PFSK-1 (cell line): Measurements from ENCODE around the gene NFKBIE.

Source experiments
- FOXP2 ChIP-seq: optimal IDR thresholded peaks from 2 replicates; pipeline ENCODE3; 2011; ENCODE audit warnings: borderline replicate concordance, control low read depth, inconsistent platforms; ENCODE audit not compliant: insufficient read depth; ENCODE audit errors: extremely low read length, extremely low read depth
- POLR2AphosphoS5 ChIP-seq: IDR thresholded peaks from 2 replicates; pipeline ENCODE4 v1.6.1; 2012; ENCODE audit warnings: low read depth, mild to moderate bottlenecking, control low read depth, low read length, moderate library complexity
- SIN3A ChIP-seq: IDR thresholded peaks from 2 replicates; pipeline ENCODE4 v1.6.1; 2012; ENCODE audit warnings: mild to moderate bottlenecking, low read length, moderate library complexity, borderline replicate concordance; ENCODE audit not compliant: insufficient read depth
- TAF1 ChIP-seq: IDR thresholded peaks from 2 replicates; pipeline ENCODE4 v1.6.1; 2012; ENCODE audit warnings: low read length, control low read depth, borderline replicate concordance; ENCODE audit not compliant: insufficient read depth
- TF ChIP-seq, protein P1 (sequence below), 2 experiments: IDR thresholded peaks; 2 replicates each; pipeline versions ENCODE4 v1.6.1 to v1.8.0; 2011 to 2012; ENCODE audit warnings: low read depth in 2 of 2, low read length in 2 of 2, control low read depth in 1 of 2, inconsistent platforms in 1 of 2, mild to moderate bottlenecking in 1 of 2, moderate library complexity in 1 of 2; ENCODE audit not compliant: insufficient read depth in 1 of 2

The NFKBIE gene

GRCh38 chr6:44275749-44276648, 10.6 kb upstream of the NFKBIE start:
- TF ChIP-seq SIN3A: no peak
- TF ChIP-seq FOXP2: no peak
- no peak for TF ChIP-seq TAF1
- no peak for TF ChIP-seq POLR2AphosphoS5
- TF ChIP-seq, protein P1, sequence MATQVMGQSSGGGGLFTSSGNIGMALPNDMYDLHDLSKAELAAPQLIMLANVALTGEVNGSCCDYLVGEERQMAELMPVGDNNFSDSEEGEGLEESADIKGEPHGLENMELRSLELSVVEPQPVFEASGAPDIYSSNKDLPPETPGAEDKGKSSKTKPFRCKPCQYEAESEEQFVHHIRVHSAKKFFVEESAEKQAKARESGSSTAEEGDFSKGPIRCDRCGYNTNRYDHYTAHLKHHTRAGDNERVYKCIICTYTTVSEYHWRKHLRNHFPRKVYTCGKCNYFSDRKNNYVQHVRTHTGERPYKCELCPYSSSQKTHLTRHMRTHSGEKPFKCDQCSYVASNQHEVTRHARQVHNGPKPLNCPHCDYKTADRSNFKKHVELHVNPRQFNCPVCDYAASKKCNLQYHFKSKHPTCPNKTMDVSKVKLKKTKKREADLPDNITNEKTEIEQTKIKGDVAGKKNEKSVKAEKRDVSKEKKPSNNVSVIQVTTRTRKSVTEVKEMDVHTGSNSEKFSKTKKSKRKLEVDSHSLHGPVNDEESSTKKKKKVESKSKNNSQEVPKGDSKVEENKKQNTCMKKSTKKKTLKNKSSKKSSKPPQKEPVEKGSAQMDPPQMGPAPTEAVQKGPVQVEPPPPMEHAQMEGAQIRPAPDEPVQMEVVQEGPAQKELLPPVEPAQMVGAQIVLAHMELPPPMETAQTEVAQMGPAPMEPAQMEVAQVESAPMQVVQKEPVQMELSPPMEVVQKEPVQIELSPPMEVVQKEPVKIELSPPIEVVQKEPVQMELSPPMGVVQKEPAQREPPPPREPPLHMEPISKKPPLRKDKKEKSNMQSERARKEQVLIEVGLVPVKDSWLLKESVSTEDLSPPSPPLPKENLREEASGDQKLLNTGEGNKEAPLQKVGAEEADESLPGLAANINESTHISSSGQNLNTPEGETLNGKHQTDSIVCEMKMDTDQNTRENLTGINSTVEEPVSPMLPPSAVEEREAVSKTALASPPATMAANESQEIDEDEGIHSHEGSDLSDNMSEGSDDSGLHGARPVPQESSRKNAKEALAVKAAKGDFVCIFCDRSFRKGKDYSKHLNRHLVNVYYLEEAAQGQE (IDR thresholded peaks at IDR 0.05; ENCODE audit: insufficient read depth in 1 of 2, low read depth in 2 of 2, low read length in 2 of 2): no peak

DNA sequence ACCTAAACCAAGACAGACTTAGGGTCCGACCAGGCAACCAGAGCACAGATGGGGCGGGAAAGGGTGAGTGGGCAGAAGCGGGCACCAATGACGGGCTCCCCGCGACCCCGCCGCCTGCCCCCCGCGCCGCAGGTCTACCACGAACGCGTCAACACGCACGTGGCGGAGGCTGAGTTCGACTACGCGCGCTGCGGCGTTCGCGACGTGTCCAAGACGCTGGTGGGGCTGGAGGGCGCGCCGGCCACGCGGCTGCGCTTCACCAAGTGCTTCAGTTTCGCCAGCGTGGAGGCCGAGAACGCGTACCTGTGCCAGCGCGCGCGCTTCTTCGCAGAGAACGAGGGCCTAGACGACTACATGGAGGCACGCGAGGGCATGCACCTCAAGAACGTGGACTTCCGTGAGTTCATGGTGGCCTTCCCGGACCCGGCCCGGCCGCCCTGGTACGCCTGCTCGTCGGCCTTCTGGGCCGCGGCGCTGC, 10.0 kb upstream of the NFKBIE start:
- no peak for TF ChIP-seq SIN3A
- no peak for TF ChIP-seq FOXP2
- TF ChIP-seq TAF1: no peak
- no peak for TF ChIP-seq POLR2AphosphoS5
- TF ChIP-seq, protein P1 (IDR thresholded peaks at IDR 0.05; ENCODE audit: insufficient read depth in 1 of 2, low read depth in 2 of 2, low read length in 2 of 2): no peak

DNA sequence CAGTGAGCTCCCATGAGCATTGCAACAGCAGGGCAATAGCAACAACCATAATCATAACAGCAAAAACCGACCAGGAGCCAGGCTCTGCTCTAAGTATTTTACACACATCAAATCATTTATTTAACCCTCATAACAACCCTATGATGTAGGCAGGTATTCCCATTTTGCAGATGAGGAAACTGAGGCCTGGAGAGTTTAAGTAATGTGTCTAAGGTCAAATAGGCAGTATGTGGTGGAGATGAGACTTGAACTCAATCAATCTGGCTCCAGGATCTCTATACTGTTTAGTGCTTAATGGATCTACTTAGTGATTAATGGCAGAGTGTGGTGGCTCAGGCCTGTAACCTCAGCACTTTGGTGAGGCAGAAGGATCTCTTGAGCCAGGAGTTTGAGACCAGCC, 8.3 kb upstream of the NFKBIE start:
- no peak for TF ChIP-seq SIN3A
- TF ChIP-seq FOXP2: no peak
- TF ChIP-seq TAF1: no peak
- TF ChIP-seq, protein P1 (IDR thresholded peaks at IDR 0.05; ENCODE audit: insufficient read depth in 1 of 2, low read depth in 2 of 2, low read length in 2 of 2): no peak
- no peak for TF ChIP-seq POLR2AphosphoS5

DNA sequence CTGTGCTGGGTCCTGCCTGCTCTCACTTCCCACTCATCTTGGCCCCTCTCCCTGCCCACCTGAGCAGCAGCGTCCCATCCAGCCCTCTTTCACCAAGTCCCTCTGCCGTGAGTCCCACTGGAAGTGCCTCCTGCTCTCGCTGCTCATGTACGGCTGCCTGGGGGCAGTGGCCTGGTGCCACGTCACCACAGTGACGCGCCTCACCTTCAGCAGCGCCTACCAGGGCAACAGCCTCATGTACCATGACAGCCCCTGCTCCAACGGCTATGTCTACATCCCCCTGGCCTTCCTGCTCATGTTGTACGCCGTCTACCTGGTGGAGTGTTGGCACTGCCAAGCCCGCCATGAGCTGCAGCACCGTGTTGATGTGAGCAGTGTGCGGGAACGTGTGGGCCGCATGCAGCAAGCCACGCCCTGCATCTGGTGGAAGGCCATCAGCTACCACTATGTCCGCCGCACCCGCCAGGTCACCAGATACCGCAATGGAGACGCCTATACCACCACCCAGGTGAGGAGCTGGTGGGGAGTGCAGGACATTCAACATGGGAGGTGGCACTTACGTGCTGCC, 7.7 kb upstream of the NFKBIE start:
- TF ChIP-seq TAF1 (no peak), SIN3A (no peak), POLR2AphosphoS5 (no peak), FOXP2 (no peak)
- TF ChIP-seq, protein P1 (IDR thresholded peaks at IDR 0.05; ENCODE audit: insufficient read depth in 1 of 2, low read depth in 2 of 2, low read length in 2 of 2): no peak
